Left lobe of liver (tissue), 2 donors: ENCODE results near the gene NEFH. TPM values are rescaled to one million over a fixed set of nuclear protein-coding genes. Genes with fewer than 3 reads are reported as not detected.
"Not testable (repeated sequence)": the region's sequence is repeated elsewhere in the genome, so short reads cannot be mapped to it uniquely, and the experiment has no call there.

Experiments
- ATAC-seq: fragments of 200-7000 bp; cut with Tn5 transposase; one replicate; pipeline ENCODE4 v1.9.1; 2020; ENCODE audit warnings: mild to moderate bottlenecking, moderate library complexity
- DNase-seq: peaks from one replicate; pipeline ENCODE4 v3.0.0-alpha.2; 2020; ENCODE audit warnings: low spot score
- total RNA-seq: library from RNA; stranded (reverse); gene quantifications from one replicate; pipeline ENCODE4 v1.2.1, GENCODE V29; 2021
- donor health status: DM: no; HTN: no; CAD: no; lungs with moderate emphysema.
- donor health status: DM: no; HTN: yes; CAD: no.

The NEFH gene
- total RNA-seq, result 0.15 TPM

GRCh38 chr22:29479417-29480261 lies at the start of gene NEFH:
TSS of gene NEFH (plus strand) at chr22:29480218. CDS start at chr22:29480263, 45 bp downstream.
- no peak for DNase-seq
- no peak for ATAC-seq

- ATAC-seq, result no peak
Observed at GRCh38 chr22:29431986-29432385, 48.0 kb upstream of the NEFH start.

GRCh38 chr22:29433856-29434255 lies 46.2 kb upstream of the NEFH start:
- ATAC-seq (no peak), DNase-seq (no peak)

More at GRCh38 chr22:29431986-29432385, 48.0 kb upstream of the NEFH start:
- no peak for DNase-seq

- DNase-seq (peak; percentile 6), ATAC-seq (no peak)
Observed at GRCh38 chr22:29434288-29434687, 45.7 kb upstream of the NEFH start.

- ATAC-seq (no peak), DNase-seq (no peak)
Observed at GRCh38 chr22:29435236-29436136, 44.5 kb upstream of the NEFH start.

GRCh38 chr22:29438283-29438682 lies 41.7 kb upstream of the NEFH start, which contains the start of gene RFPL1:
TSS of gene RFPL1 (plus strand) at chr22:29438583.
- not testable (repeated sequence) for DNase-seq, ATAC-seq

- DNase-seq, result no peak
- ATAC-seq, result no peak
Observed at GRCh38 chr22:29442976-29443375, 37.0 kb upstream of the NEFH start.

GRCh38 chr22:29443452-29443851 lies 36.6 kb upstream of the NEFH start:
- ATAC-seq (no peak), DNase-seq (no peak)

- DNase-seq, result no peak
- no peak for ATAC-seq
Observed at GRCh38 chr22:29443861-29444792, 35.9 kb upstream of the NEFH start.

GRCh38 chr22:29445508-29445907 lies 34.5 kb upstream of the NEFH start:
- ATAC-seq (no peak), DNase-seq (no peak)

- DNase-seq, result no peak
Observed at GRCh38 chr22:29447906-29448305, 32.1 kb upstream of the NEFH start.

GRCh38 chr22:29449296-29449875 lies 30.6 kb upstream of the NEFH start:
- ATAC-seq (no peak), DNase-seq (no peak)

More at GRCh38 chr22:29447906-29448305, 32.1 kb upstream of the NEFH start:
- ATAC-seq, result no peak

GRCh38 chr22:29450222-29450621 lies 29.8 kb upstream of the NEFH start:
- no peak for DNase-seq
- no peak for ATAC-seq

- DNase-seq (no peak), ATAC-seq (no peak)
Observed at GRCh38 chr22:29451863-29452262, 28.2 kb upstream of the NEFH start.

GRCh38 chr22:29454276-29454675 lies 25.7 kb upstream of the NEFH start:
- ATAC-seq (no peak), DNase-seq (no peak)

GRCh38 chr22:29456211-29456671 lies 23.8 kb upstream of the NEFH start:
- DNase-seq, result no peak
- ATAC-seq, result no peak

GRCh38 chr22:29457730-29458129 lies 22.3 kb upstream of the NEFH start:
- DNase-seq (no peak), ATAC-seq (peak; percentile 79)

- ATAC-seq, result no peak
- DNase-seq, result no peak
Observed at GRCh38 chr22:29458551-29458950, 21.5 kb upstream of the NEFH start.

- DNase-seq (no peak), ATAC-seq (no peak)
Observed at GRCh38 chr22:29459773-29460172, 20.2 kb upstream of the NEFH start.

- no peak for DNase-seq
- no peak for ATAC-seq
Observed at GRCh38 chr22:29461263-29461662, 18.8 kb upstream of the NEFH start.
